Activated naive CD4-positive, alpha-beta T cell treated with anti-CD3 and anti-CD28 coated beads, Interleukin-2, amount 10 ng/mL, durations not matched to agents 5 hours and 36 hours (primary cell): Measurements from ENCODE around the gene NACAD. TPM values are rescaled to one million over a fixed set of nuclear protein-coding genes. Genes with fewer than 3 reads are reported as not detected.

ENCODE experiments used
- total RNA-seq, 2 experiments: library from RNA; stranded (reverse); gene quantifications; one replicate each; pipeline ENCODE4 v1.2.3, GENCODE V29; 2021

The NACAD gene, protein sequence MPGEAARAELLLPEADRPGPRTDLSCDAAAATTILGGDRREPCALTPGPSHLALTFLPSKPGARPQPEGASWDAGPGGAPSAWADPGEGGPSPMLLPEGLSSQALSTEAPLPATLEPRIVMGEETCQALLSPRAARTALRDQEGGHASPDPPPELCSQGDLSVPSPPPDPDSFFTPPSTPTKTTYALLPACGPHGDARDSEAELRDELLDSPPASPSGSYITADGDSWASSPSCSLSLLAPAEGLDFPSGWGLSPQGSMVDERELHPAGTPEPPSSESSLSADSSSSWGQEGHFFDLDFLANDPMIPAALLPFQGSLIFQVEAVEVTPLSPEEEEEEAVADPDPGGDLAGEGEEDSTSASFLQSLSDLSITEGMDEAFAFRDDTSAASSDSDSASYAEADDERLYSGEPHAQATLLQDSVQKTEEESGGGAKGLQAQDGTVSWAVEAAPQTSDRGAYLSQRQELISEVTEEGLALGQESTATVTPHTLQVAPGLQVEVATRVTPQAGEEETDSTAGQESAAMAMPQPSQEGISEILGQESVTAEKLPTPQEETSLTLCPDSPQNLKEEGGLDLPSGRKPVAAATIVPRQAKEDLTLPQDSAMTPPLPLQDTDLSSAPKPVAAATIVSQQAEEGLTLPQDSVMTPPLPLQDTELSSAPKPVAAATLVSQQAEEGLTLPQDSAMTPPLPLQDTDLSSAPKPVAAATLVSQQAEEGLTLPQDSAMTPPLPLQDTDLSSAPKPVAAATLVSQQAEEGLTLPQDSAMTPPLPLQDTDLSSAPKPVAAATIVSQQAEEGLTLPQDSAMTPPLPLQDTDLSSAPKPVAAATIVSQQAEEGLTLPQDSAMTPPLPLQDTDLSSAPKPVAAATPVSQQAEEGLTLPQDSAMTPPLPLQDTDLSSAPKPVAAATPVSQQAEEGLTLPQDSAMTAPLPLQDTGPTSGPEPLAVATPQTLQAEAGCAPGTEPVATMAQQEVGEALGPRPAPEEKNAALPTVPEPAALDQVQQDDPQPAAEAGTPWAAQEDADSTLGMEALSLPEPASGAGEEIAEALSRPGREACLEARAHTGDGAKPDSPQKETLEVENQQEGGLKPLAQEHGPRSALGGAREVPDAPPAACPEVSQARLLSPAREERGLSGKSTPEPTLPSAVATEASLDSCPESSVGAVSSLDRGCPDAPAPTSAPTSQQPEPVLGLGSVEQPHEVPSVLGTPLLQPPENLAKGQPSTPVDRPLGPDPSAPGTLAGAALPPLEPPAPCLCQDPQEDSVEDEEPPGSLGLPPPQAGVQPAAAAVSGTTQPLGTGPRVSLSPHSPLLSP (N-terminal part only)
- total RNA-seq, result not detected

DNA sequence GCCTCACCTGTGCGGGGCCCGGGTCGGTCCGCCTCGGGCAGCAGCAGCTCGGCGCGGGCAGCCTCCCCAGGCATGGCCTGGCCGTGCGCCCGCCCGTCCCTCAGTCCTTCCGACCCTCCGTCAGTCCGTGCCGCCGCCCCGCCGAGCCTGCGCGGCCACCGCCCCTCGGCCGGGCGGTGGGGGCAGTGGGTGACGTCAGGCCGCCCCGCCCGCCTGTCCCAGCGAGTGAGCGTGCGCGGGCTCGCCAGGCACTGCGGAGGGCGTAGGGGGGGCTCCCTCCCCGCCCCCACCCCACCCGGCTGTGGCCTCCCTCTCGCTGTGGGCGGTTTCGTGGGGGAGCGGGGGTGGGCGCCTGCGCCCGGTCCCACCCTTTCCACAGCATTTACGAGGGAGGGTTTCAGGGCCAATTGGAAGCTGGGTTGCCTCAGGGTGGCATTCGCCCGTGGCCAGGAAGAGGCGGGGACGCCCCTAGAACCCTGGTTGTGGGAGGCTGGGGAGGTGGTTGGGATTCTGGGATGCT is at the start of gene NACAD:
Gene NACAD, minus strand, starts transcription at position 149 of the 520 bp plus-strand sequence. Its CDS starts 75 bp downstream, at position 74.

DNA sequence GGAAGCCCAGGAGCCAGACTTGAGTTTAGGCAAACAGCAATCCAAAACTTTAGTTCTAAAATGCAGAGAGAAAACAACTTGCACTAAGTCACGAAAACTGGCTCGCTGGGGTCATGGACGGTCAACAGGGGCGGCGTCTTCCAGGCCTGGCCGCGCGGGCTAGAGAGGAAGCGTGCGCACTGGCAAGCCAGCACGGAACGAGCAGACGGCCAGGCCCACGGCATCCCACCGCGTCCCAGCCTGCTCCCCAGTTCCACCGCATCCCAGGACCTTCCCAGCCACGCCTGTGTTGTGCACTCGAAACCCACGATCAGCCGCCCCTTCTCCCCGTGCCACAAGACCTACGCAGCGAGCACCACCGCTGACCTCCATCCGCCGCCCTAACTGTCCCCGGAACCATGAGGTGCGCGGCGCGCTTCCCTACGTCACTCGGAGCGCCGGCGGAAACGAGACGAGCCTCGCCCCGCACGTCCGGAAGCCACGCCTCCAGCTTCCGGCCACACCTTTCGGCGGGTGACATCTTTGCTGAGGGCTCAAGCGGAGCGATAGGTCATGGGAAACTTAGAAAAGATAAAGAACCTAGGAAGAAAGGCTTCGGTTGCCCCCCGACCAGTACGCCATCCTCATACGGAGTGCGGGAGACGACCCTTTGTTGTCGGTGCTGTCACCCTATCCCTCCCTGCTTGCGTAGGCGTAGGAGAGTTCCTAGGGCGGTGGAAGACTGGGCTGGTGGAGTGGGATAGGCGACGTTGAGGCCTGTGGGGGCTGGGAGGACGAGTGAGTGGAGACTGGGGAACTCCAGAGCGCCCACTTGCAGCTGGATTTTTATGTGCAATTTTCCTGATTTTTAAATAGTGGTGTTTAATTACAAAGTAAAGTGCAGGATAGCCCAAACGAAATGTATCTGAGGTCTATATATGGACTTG is 22.8 kb upstream of the NACAD start, which contains the start of gene TBRG4:
Gene TBRG4, minus strand, starts transcription at position 400 of the 926 bp plus-strand sequence. CDS start 2,460 bp downstream, outside the sequence.

Other genes starting within 250 kb of the NACAD start
- gene H2AZ2, start 240.9 kb downstream of the NACAD start, total RNA-seq, result 100 to 1,000 TPM; 340 to 341 TPM
- 10 to 100 TPM; 22.9 to 24.2 TPM for gene PURB, start 203.4 kb downstream of the NACAD start, total RNA-seq
- gene MYO1G, start 110.0 kb downstream of the NACAD start, total RNA-seq, result 100 to 1,000 TPM; 371 to 382 TPM
- gene CCM2, start 88.8 kb downstream of the NACAD start, total RNA-seq, result 100 to 1,000 TPM; 118 to 125 TPM
- 100 to 1,000 TPM; 107 to 109 TPM for gene TBRG4, start 22.7 kb upstream of the NACAD start, total RNA-seq
- gene RAMP3, start 68.8 kb upstream of the NACAD start, total RNA-seq, result not detected